ENCODE measurements around the gene CAPSL. TPM values are rescaled to one million over a fixed set of nuclear protein-coding genes. Genes with fewer than 3 reads are reported as not detected.
"Not testable (repeated sequence)": the region's sequence is repeated elsewhere in the genome, so short reads cannot be mapped to it uniquely, and the experiment has no call there.

CAPSL gene
- total RNA-seq, 1 donor from 2014 or later = 2.3 TPM

- Mint-ChIP-seq H3K36me3 (no peaks in the 10 kb centered on the region), H3K9me3 (no peaks in the 10 kb centered on the region), H3K4me3 (peak overlapping the region; percentile 5), H3K27me3 (no peaks in the 10 kb centered on the region), H3K27ac (no peak overlapping the region), H3K4me1 (ENCODE audit: unreplicated experiment) (peaks cover 4% of the 10 kb centered on the region)
- no peak for DNase-seq (ENCODE audit: extremely low spot score, unreplicated experiment)
- no peak for TF ChIP-seq CTCF (conservative IDR thresholded peaks at IDR 0.05)
Observed at GRCh38 chr5:35859101-35859661, 79.2 kb downstream of the CAPSL start.

- Mint-ChIP-seq H3K36me3 (no peaks in the 10 kb centered on the region), H3K27me3 (no peaks in the 10 kb centered on the region), H3K9me3 (no peaks in the 10 kb centered on the region), H3K4me1 (ENCODE audit: unreplicated experiment) (peaks cover 4% of the 10 kb centered on the region), H3K27ac (no peak overlapping the region), H3K4me3 (no peak overlapping the region)
- TF ChIP-seq CTCF (conservative IDR thresholded peaks at IDR 0.05) = no peak
- no peak for DNase-seq (ENCODE audit: extremely low spot score, unreplicated experiment)
Observed at GRCh38 chr5:35857606-35858205, 80.7 kb downstream of the CAPSL start.

- no peak within 1 kb of the TSS for H3K4me3 Mint-ChIP-seq
Observed at GRCh38 chr5:35856765-35857351, 81.6 kb downstream of the CAPSL start, which contains the start of gene IL7R. Gene IL7R (plus strand): TSS chr5:35856891. CDS start chr5:35856978, 87 bp downstream.

GRCh38 chr5:35856186-35856764 is 82.1 kb downstream of the CAPSL start:
- not testable (repeated sequence) for H3K9me3 Mint-ChIP-seq; H3K27ac Mint-ChIP-seq; H3K27me3 Mint-ChIP-seq; DNase-seq (ENCODE audit: extremely low spot score, unreplicated experiment); H3K4me1 Mint-ChIP-seq (ENCODE audit: unreplicated experiment); H3K4me3 Mint-ChIP-seq; H3K36me3 Mint-ChIP-seq

More at GRCh38 chr5:35856765-35857351, 81.6 kb downstream of the CAPSL start, which contains the start of gene IL7R:
- Mint-ChIP-seq H3K27me3 (peaks cover 3% of the 10 kb centered on the region), H3K4me1 (ENCODE audit: unreplicated experiment) (peaks cover 4% of the 10 kb centered on the region), H3K9me3 (no peaks in the 10 kb centered on the region), H3K36me3 (no peaks in the 10 kb centered on the region), H3K27ac (no peak within 1 kb of the TSS)
- DNase-seq (ENCODE audit: extremely low spot score, unreplicated experiment) = no peak
- no peak for TF ChIP-seq CTCF (conservative IDR thresholded peaks at IDR 0.05)

- H3K36me3 Mint-ChIP-seq = no peaks in the 10 kb centered on the region
- H3K4me1 Mint-ChIP-seq (ENCODE audit: unreplicated experiment) = peaks cover 4% of the 10 kb centered on the region
- no peak overlapping the region for H3K27ac Mint-ChIP-seq
- H3K9me3 Mint-ChIP-seq = no peaks in the 10 kb centered on the region
- no peak for DNase-seq (ENCODE audit: extremely low spot score, unreplicated experiment)
- no peak for TF ChIP-seq CTCF (conservative IDR thresholded peaks at IDR 0.05)
- H3K4me3 Mint-ChIP-seq = no peak overlapping the region
- H3K27me3 Mint-ChIP-seq = peaks cover 3% of the 10 kb centered on the region
Observed at GRCh38 chr5:35855187-35855586, 83.2 kb downstream of the CAPSL start.

Other genes starting within 250 kb of the CAPSL start
- not detected in 2 replicates for gene IL7R, start 81.7 kb downstream of the CAPSL start, total RNA-seq (ENCODE audit: low replicate concordance)
- 0.82 and 6.1 TPM in 2 replicates for gene UGT3A1, start 52.8 kb upstream of the CAPSL start, total RNA-seq (ENCODE audit: low replicate concordance)
- gene UGT3A2, start 128.3 kb upstream of the CAPSL start, total RNA-seq (ENCODE audit: low replicate concordance) = 0.86 and 2.3 TPM in 2 replicates
- gene LMBRD2, start 213.3 kb upstream of the CAPSL start, total RNA-seq (ENCODE audit: low replicate concordance) = 7.9 and 9.9 TPM in 2 replicates
- gene SKP2, start 213.5 kb upstream of the CAPSL start, total RNA-seq (ENCODE audit: low replicate concordance) = 78.3 and 98.4 TPM in 2 replicates